Measurements from ENCODE around the gene PTPRQ.

The PTPRQ gene

DNA sequence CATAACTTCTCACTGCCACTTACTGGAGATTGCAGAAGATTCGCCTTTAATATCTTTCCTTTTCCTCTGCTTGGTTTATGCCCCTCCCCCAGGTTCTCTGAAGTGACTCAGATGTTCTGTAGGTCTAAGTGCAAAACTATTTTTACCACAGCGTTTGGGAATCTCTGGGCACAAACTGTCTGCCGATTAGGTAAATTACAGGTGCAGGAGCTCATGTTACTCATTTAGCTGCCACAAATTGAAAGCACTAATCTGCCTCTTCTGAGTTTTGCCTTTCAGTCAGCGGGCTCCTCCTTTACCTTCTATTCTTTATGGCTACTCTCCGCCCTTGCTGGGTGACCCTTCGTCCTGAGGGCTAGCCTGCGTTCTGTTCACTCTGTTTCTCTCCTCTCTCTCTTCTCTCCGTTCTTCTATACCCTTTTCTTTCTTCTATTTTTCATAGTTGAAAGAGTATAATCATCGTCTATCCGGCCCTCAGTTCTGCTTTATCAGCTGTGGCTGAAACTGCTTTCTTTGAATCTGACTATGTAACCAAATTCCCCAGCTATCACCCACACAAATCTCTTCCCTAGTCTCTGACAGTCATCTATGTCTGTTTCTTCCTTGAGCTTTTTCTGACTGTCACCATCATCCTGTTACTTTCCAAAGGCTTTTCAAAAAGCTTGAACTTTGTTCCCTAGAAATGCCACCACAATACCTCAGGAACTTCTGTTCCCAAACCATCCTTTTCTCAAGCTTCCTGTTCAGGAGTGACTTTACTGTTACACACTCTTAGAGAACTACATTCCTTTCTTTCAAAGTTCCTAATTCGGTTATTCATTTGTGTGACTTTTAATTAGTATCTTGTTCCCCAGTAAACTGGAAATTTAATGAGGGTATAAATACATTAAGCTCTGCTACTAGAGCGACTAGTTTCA is 259.1 kb downstream of the PTPRQ start:
- intact Hi-C loops (cut with DNase I; ENCODE audit: low total_unique reads) = no loop called here
- TF ChIP-seq, protein P1, sequence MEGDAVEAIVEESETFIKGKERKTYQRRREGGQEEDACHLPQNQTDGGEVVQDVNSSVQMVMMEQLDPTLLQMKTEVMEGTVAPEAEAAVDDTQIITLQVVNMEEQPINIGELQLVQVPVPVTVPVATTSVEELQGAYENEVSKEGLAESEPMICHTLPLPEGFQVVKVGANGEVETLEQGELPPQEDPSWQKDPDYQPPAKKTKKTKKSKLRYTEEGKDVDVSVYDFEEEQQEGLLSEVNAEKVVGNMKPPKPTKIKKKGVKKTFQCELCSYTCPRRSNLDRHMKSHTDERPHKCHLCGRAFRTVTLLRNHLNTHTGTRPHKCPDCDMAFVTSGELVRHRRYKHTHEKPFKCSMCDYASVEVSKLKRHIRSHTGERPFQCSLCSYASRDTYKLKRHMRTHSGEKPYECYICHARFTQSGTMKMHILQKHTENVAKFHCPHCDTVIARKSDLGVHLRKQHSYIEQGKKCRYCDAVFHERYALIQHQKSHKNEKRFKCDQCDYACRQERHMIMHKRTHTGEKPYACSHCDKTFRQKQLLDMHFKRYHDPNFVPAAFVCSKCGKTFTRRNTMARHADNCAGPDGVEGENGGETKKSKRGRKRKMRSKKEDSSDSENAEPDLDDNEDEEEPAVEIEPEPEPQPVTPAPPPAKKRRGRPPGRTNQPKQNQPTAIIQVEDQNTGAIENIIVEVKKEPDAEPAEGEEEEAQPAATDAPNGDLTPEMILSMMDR (IDR thresholded peaks at IDR 0.05) = no peak
- DNase-seq = no peak
- Histone ChIP-seq H3K27me3 (peaks cover 0 to 6% of the 10 kb centered on the region in 2 donors), H3K4me1 (no peaks in the 10 kb centered on the region), H3K9me3 (no peaks in the 10 kb centered on the region), H3K27ac (no peak overlapping the region), H3K4me3 (no peak overlapping the region), H3K36me3 (no peaks in the 10 kb centered on the region)

DNA sequence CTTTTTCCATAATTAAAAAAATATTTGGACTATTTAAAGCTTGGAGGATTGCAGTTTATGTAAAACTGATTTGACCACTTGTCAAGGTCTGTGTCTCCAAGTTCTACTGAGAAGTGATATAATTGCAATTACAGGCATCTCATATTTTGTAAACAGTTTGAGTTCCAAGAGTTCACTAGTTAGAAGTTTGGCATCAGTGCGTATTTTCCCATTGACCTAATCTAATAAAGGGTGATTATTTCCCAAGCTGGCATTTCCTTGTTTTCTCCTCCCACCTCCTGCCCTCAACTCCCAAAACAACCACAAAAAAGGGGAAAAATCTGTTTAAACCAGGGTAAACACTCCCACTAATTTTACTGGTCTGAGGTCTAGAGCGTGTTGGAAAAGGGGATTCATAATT is 260.4 kb downstream of the PTPRQ start:
- Histone ChIP-seq H3K27me3 (peaks cover 0 to 13% of the 10 kb centered on the region in 2 donors), H3K27ac (no peak overlapping the region), H3K36me3 (no peaks in the 10 kb centered on the region), H3K4me3 (no peak overlapping the region), H3K9me3 (no peaks in the 10 kb centered on the region), H3K4me1 (no peaks in the 10 kb centered on the region)
- TF ChIP-seq, protein P1 (IDR thresholded peaks at IDR 0.05) = no peak
- DNase-seq = no peak
- intact Hi-C loops (cut with DNase I; ENCODE audit: low total_unique reads) = no loop called here

DNA sequence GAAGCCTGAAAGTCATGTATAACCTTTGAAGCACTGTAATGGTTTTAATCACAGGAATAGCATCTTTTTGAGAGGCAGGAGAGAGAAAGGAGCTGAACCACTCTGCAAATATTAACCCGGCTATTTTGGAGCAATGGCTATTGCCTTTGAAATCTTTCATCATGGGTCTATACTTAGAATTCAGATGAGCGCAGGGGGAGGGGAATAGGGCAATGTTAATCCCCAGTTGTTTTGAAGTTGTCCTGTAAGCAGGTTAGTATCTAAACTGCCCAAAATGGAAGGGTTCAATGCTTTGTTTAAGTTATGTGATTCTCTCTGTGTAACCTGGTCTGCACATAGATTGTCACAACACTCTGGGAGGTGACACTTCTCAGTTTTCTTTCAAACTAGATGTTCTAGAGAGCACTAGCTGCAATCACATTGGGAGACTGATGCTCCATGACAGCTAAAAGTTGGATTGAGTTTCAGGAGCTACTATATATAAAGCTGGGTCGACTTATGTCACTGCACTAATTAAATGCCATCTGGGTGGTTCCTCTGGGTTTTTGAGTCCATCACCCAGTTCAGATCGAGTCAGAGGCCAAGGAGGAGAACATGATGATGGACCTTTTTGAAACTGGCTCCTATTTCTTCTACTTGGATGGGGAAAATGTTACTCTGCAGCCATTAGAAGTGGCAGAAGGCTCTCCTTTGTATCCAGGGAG is 263.2 kb downstream of the PTPRQ start, which contains the start of gene MYF6:
TSS of gene MYF6 (plus strand) at position 509 of the 704 bp plus-strand sequence. CDS start at position 595, 86 bp downstream.
- Histone ChIP-seq H3K4me3 (no peak within 1 kb of the TSS), H3K27me3 (peaks cover 0 to 21% of the 10 kb centered on the region in 2 donors), H3K27ac (no peak within 1 kb of the TSS)

DNA sequence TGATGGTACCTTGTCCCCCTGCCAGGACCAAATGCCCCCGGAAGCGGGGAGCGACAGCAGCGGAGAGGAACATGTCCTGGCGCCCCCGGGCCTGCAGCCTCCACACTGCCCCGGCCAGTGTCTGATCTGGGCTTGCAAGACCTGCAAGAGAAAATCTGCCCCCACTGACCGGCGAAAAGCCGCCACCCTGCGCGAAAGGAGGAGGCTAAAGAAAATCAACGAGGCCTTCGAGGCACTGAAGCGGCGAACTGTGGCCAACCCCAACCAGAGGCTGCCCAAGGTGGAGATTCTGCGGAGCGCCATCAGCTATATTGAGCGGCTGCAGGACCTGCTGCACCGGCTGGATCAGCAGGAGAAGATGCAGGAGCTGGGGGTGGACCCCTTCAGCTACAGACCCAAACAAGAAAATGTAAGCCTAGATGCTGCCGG is 263.8 kb downstream of the PTPRQ start:
- Histone ChIP-seq H3K36me3 (no peaks in the 10 kb centered on the region), H3K4me1 (no peaks in the 10 kb centered on the region), H3K9me3 (no peaks in the 10 kb centered on the region), H3K4me3 (no peak overlapping the region), H3K27ac (no peak overlapping the region), H3K27me3 (peaks cover 0 to 24% of the 10 kb centered on the region in 2 donors)
- TF ChIP-seq, protein P1 (IDR thresholded peaks at IDR 0.05) = no peak
- no peak for DNase-seq
- intact Hi-C loops (cut with DNase I; ENCODE audit: low total_unique reads) = no loop called here

More for the DNA sequence above, 263.2 kb downstream of the PTPRQ start, which contains the start of gene MYF6:
- no peak for DNase-seq
- TF ChIP-seq, protein P1 (IDR thresholded peaks at IDR 0.05) = no peak
- H3K9me3 ChIP-seq = no peaks in the 10 kb centered on the region
- H3K4me1 ChIP-seq = no peaks in the 10 kb centered on the region
- intact Hi-C loops (cut with DNase I; ENCODE audit: low total_unique reads) = no loop called here
- H3K36me3 ChIP-seq = no peaks in the 10 kb centered on the region

DNA sequence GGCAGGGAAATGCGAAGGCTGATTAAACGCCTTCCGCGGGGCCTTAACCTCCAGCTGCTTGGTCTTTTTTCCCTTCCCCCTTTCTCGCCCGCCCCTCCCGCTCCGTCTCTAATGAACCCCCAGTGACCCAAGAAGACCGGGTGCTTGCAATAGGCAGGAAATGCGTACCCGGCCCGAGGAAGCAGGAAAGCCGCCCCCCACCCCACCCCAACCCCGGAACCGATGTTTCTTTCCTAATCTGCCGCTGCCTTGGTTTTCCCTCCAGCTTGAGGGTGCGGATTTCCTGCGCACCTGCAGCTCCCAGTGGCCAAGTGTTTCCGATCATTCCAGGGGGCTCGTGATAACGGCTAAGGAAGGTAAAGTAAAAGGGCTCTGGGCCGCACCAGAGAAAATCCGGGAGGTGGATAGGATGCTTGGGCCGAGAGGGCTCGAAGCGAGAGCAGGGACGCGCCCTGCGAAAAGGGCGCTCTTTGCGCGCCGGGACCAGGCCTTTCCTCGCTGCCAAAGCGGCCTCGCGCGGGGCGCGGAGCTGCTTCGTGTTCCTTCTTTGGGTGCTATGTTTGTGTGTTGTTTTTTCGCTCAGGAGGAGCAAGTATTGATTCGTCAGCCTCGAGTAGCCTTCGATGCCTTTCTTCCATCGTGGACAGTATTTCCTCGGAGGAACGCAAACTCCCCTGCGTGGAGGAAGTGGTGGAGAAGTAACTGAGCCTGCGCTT is 264.4 kb downstream of the PTPRQ start:
- no peaks in the 10 kb centered on the region for H3K9me3 ChIP-seq
- H3K4me3 ChIP-seq = no peak overlapping the region
- intact Hi-C loops (cut with DNase I; ENCODE audit: low total_unique reads) = no loop called here
- no peaks in the 10 kb centered on the region for H3K36me3 ChIP-seq
- peaks cover 0 to 24% of the 10 kb centered on the region in 2 donors for H3K27me3 ChIP-seq
- H3K4me1 ChIP-seq = no peaks in the 10 kb centered on the region
- H3K27ac ChIP-seq = no peak overlapping the region
- TF ChIP-seq, protein P1 (IDR thresholded peaks at IDR 0.05) = no peak
- DNase-seq = no peak
